CD4-positive, alpha-beta T cell treated with Interleukin-4 for 1 hour (primary cell): ENCODE measurements around the gene FZD8.

Experiments used
- DNase-seq, 2 donors: peaks; one replicate each; pipeline ENCODE4 v3.0.0-alpha.2; 2020 to 2022

FZD8 gene

GRCh38 chr10:35600193-35600592, 41.9 kb downstream of the FZD8 start:
- DNase-seq = no peak

GRCh38 chr10:35598379-35598778, 43.7 kb downstream of the FZD8 start:
- DNase-seq = no peak

DNA sequence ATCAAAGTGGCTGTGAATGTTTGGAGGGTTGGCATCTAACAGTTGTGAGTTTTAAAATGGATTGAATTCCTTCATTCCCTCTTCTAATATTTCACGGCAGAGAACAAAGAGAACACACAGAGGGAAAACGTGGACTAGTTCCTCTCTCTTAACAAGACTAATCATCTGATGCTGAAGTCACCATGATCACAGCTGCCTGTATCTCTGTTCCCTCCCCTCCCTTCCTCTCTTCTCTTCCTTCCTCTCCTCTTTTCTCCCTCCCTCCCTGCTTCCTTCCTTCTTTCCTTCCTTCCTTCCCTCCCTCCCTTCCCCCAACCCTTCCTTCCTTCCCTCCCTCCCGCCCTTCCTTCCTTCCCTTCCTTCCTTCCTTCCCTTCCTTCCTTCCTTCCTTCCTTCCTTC, 47.0 kb downstream of the FZD8 start:
- DNase-seq = no peak

GRCh38 chr10:35594115-35595079, 47.7 kb downstream of the FZD8 start:
- no peak for DNase-seq

GRCh38 chr10:35592441-35592840, 49.7 kb downstream of the FZD8 start:
- DNase-seq = no peak

- DNase-seq = no peak
Observed at GRCh38 chr10:35588836-35589235, 53.3 kb downstream of the FZD8 start.
